ENCODE data around the gene VPS13D. TPM values are rescaled to one million over a fixed set of nuclear protein-coding genes. Genes with fewer than 3 reads are reported as not detected.

VPS13D gene
- total and polyA plus RNA-seq, 2 donors from 2014 or later, result 19.4 to 75.8 TPM

DNA sequence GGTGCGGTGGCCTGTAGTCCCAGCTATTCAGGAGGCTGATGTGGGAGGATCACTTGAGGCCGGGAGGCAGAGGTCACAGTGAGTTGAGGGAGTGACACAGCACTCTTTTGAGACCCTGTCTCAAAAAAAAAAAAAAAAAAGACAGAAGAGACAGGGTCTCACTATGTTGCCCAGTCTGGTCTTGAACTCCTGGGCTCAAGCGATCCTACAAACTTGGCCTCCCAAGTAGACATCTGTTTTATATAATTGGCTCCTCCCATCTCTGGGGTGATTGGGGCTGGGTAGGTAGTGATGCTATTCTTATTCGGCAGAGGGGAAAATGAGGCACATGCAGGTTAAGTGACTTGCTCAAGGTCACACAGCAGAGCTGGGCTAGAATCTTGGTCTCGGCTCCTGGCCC lies 23.6 kb upstream of the VPS13D start:
- H3K27ac ChIP-seq (ENCODE audit: low read depth in 2 of 2, low read length in 2 of 2), result no peak overlapping the region
- no peaks in the 10 kb centered on the region for H3K27me3 ChIP-seq (ENCODE audit: control insufficient read depth, insufficient read depth, low read length)
- H3K9ac ChIP-seq (ENCODE audit: low read length in 3 of 3), result no peak overlapping the region
- H3K4me1 ChIP-seq (ENCODE audit: control insufficient read depth in 2 of 3, insufficient read depth in 2 of 3, low read depth in 1 of 3, low read length in 3 of 3), result no peaks in the 10 kb centered on the region
- no peak overlapping the region for H3K4me3 ChIP-seq (ENCODE audit: low read length in 3 of 3)
- intact Hi-C loops (cut with DNase I), result loop anchor here (5.0 kb wide), 1 partner anchor 79 kb away; no protein-coding TSS in a partner anchor
- H3K36me3 ChIP-seq (ENCODE audit: control insufficient read depth in 2 of 3, insufficient read depth in 3 of 3, low read length in 3 of 3), result no peaks in the 10 kb centered on the region
- TF ChIP-seq, protein P1, sequence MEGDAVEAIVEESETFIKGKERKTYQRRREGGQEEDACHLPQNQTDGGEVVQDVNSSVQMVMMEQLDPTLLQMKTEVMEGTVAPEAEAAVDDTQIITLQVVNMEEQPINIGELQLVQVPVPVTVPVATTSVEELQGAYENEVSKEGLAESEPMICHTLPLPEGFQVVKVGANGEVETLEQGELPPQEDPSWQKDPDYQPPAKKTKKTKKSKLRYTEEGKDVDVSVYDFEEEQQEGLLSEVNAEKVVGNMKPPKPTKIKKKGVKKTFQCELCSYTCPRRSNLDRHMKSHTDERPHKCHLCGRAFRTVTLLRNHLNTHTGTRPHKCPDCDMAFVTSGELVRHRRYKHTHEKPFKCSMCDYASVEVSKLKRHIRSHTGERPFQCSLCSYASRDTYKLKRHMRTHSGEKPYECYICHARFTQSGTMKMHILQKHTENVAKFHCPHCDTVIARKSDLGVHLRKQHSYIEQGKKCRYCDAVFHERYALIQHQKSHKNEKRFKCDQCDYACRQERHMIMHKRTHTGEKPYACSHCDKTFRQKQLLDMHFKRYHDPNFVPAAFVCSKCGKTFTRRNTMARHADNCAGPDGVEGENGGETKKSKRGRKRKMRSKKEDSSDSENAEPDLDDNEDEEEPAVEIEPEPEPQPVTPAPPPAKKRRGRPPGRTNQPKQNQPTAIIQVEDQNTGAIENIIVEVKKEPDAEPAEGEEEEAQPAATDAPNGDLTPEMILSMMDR (IDR thresholded peaks at IDR 0.05; ENCODE audit: borderline replicate concordance, extremely low read depth, insufficient read depth), result no peak
- DNase-seq, result no peak
- no peak for FAIRE-seq
- H3K9me3 ChIP-seq (ENCODE audit: control insufficient read depth in 2 of 3, insufficient read depth in 1 of 3, low read length in 3 of 3), result no peaks in the 10 kb centered on the region

DNA sequence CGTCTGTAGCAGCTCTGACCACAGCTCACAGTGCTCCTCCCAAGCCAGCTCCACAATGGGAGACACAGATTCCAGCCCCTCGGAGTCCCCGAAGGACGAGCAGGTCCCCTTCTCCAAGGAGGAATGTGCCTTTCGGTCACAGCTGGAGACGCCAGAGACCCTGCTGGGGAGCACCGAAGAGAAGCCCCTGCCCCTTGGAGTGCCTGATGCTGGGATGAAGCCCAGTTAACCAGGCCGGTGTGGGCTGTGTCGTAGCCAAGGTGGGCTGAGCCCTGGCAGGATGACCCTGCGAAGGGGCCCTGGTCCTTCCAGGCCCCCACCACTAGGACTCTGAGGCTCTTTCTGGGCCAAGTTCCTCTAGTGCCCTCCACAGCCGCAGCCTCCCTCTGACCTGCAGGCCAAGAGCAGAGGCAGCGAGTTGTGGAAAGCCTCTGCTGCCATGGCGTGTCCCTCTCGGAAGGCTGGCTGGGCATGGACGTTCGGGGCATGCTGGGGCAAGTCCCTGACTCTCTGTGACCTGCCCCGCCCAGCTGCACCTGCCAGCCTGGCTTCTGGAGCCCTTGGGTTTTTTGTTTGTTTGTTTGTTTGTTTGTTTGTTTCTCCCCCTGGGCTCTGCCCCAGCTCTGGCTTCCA lies 22.9 kb upstream of the VPS13D start:
- H3K27ac ChIP-seq (ENCODE audit: low read depth in 2 of 2, low read length in 2 of 2), result no peak overlapping the region
- no peak overlapping the region for H3K9ac ChIP-seq (ENCODE audit: low read length in 3 of 3)
- no peaks in the 10 kb centered on the region for H3K36me3 ChIP-seq (ENCODE audit: control insufficient read depth in 2 of 3, insufficient read depth in 3 of 3, low read length in 3 of 3)
- intact Hi-C loops (cut with DNase I), result loop anchor here (5.0 kb wide), 1 partner anchor 80 kb away; no protein-coding TSS in a partner anchor
- no peaks in the 10 kb centered on the region for H3K27me3 ChIP-seq (ENCODE audit: control insufficient read depth, insufficient read depth, low read length)
- H3K4me1 ChIP-seq (ENCODE audit: control insufficient read depth in 2 of 3, insufficient read depth in 2 of 3, low read depth in 1 of 3, low read length in 3 of 3), result no peaks in the 10 kb centered on the region
- no peak overlapping the region for H3K4me3 ChIP-seq (ENCODE audit: low read length in 3 of 3)
- FAIRE-seq (no peak), DNase-seq (peak in 1 of 5 donors; percentile 71)
- TF ChIP-seq, protein P1 (IDR thresholded peaks at IDR 0.05; ENCODE audit: borderline replicate concordance, extremely low read depth, insufficient read depth), result no peak
- H3K9me3 ChIP-seq (ENCODE audit: control insufficient read depth in 2 of 3, insufficient read depth in 1 of 3, low read length in 3 of 3), result no peaks in the 10 kb centered on the region

DNA sequence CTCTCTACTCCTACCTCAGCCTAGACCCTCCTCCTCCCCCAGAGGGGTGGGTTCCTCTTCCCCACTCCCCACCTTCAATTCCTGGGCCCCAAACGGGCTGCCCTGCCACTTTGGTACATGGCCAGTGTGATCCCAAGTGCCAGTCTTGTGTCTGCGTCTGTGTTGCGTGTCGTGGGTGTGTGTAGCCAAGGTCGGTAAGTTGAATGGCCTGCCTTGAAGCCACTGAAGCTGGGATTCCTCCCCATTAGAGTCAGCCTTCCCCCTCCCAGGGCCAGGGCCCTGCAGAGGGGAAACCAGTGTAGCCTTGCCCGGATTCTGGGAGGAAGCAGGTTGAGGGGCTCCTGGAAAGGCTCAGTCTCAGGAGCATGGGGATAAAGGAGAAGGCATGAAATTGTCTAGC lies 21.6 kb upstream of the VPS13D start:
- TF ChIP-seq, protein P1 (IDR thresholded peaks at IDR 0.05; ENCODE audit: borderline replicate concordance, extremely low read depth, insufficient read depth), result no peak
- FAIRE-seq, result no peak
- no peak overlapping the region for H3K9ac ChIP-seq (ENCODE audit: low read length in 3 of 3)
- peak in 1 of 5 donors; percentile 50 for DNase-seq
- H3K9me3 ChIP-seq (ENCODE audit: control insufficient read depth in 2 of 3, insufficient read depth in 1 of 3, low read length in 3 of 3), result no peaks in the 10 kb centered on the region
- no peak overlapping the region for H3K4me3 ChIP-seq (ENCODE audit: low read length in 3 of 3)
- H3K4me1 ChIP-seq (ENCODE audit: control insufficient read depth in 2 of 3, insufficient read depth in 2 of 3, low read depth in 1 of 3, low read length in 3 of 3), result no peaks in the 10 kb centered on the region
- H3K27me3 ChIP-seq (ENCODE audit: control insufficient read depth, insufficient read depth, low read length), result no peaks in the 10 kb centered on the region
- H3K27ac ChIP-seq (ENCODE audit: low read depth in 2 of 2, low read length in 2 of 2), result no peak overlapping the region
- no peaks in the 10 kb centered on the region for H3K36me3 ChIP-seq (ENCODE audit: control insufficient read depth in 2 of 3, insufficient read depth in 3 of 3, low read length in 3 of 3)
- intact Hi-C loops (cut with DNase I), result loop anchor here (5.0 kb wide), 1 partner anchor 81 kb away; no protein-coding TSS in a partner anchor

Data from kidney (tissue), 14 donors.